Body of pancreas (tissue), 4 donors: ENCODE results near the gene MAN1A2.

Source experiments
- POLR2A ChIP-seq, 3 donors: fragments of 450-650 bp; IDR thresholded peaks; one replicate each; pipeline ENCODE4 v1.6.1; 2016; ENCODE audit warnings: antibody characterized with exemption in 3 of 3, mild to moderate bottlenecking in 2 of 3
- TF ChIP-seq, protein P1 (sequence below), 7 experiments: fragments of 450-650 bp in 4 of 7; fragments of 200-600 bp in 3 of 7; sonication (generic) in 3 of 7; IDR thresholded peaks; one replicate each; pipeline ENCODE4 v1.5.1; 2016 to 2019; ENCODE audit warnings: antibody characterized with exemption in 7 of 7

GRCh38 chr1:117389779-117390178, 22.5 kb downstream of the MAN1A2 start:
- TF ChIP-seq, protein P1, sequence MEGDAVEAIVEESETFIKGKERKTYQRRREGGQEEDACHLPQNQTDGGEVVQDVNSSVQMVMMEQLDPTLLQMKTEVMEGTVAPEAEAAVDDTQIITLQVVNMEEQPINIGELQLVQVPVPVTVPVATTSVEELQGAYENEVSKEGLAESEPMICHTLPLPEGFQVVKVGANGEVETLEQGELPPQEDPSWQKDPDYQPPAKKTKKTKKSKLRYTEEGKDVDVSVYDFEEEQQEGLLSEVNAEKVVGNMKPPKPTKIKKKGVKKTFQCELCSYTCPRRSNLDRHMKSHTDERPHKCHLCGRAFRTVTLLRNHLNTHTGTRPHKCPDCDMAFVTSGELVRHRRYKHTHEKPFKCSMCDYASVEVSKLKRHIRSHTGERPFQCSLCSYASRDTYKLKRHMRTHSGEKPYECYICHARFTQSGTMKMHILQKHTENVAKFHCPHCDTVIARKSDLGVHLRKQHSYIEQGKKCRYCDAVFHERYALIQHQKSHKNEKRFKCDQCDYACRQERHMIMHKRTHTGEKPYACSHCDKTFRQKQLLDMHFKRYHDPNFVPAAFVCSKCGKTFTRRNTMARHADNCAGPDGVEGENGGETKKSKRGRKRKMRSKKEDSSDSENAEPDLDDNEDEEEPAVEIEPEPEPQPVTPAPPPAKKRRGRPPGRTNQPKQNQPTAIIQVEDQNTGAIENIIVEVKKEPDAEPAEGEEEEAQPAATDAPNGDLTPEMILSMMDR (IDR thresholded peaks at IDR 0.05) = no peak
- no peak for TF ChIP-seq POLR2A (IDR thresholded peaks at IDR 0.05)
